ENCODE measurements around the gene PCDHGA8. TPM values are rescaled to one million over a fixed set of nuclear protein-coding genes. Genes with fewer than 3 reads are reported as not detected.

PCDHGA8 gene
- total RNA-seq, 2 experiments from 2014 or later: 3.8 to 5.3 TPM

DNA sequence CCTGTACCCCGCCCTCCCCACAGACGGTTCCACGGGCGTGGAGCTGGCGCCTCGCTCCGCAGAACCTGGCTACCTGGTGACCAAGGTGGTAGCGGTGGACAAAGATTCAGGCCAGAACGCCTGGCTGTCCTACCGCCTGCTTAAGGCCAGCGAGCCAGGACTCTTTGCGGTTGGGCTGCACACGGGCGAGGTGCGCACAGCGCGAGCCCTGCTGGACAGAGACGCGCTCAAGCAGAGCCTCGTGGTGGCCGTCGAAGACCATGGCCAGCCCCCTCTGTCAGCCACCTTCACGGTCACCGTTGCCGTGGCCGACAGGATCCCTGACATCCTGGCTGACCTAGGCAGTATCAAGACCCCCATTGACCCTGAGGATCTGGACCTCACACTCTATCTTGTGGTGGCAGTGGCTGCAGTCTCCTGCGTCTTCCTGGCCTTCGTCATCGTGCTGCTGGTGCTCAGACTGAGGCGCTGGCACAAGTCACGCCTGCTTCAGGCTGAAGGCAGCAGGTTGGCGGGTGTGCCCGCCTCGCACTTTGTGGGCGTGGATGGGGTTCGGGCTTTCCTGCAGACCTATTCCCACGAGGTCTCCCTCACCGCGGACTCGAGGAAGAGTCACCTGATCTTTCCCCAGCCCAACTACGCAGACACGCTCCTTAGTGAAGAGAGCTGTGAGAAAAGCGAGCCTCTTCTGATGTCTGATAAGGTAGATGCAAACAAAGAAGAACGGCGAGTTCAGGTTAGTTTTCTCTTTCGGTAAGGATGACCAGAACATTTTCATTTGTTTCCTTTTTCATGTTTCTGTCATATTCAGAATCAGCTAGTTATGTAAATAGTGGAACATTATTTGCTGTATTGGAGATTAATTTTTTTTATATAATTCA, 26.2 kb upstream of the PCDHGA8 start:
- intact Hi-C loops (cut with micrococcal nuclease; ENCODE audit: unreplicated experiment): no loop called here
- BruUV-seq (replicated peaks): no TSS peak
- no peaks in the 10 kb centered on the region; the same call in 1 of the 2 replicates for H3K9me3 ChIP-seq (ENCODE audit: low read length)

DNA sequence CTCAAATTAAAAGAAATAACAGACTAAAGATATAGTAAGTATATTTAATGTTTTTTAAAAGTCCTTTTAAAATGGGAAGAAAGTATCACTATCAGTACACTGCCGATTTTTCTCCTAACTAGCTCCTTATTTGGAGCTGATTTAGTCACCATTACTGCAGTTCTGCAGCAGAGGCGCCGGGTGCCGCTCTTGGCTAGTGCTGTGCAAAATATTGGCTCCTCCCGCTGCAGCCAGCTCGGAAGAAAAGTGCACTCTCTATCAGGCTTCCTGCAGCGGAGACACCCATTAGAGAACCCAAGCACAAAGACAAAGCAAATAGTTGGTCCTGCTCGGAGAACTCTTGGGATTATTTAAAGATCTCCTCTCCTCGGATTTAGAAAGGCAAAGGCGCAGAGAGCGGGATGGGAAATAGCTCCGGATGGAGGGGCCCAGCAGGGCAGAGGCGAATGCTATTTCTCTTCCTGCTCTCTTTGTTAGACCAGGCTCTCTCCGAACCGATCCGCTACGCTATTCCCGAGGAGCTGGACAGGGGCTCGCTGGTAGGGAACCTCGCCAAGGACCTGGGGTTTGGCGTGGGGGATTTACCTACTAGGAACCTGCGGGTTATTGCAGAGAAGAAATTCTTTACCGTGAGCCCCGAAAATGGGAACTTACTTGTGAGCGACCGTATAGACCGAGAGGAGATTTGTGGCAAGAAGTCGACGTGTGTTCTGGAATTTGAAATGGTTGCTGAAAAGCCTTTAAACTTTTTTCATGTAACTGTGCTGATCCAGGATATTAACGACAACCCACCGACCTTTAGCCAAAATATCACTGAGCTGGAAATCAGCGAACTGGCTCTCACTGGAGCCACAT, 22.2 kb upstream of the PCDHGA8 start, which contains the start of gene PCDHGB3:
Gene PCDHGB3 (plus strand): TSS at position 249 of the 855 bp plus-strand sequence. CDS start 153 bp downstream, at position 402.
- H3K79me2 ChIP-seq (ENCODE audit: insufficient read depth, low read depth, low read length): no peaks in the 10 kb centered on the region
- CTCF ChIA-PET (ENCODE audit: unreplicated experiment): interaction anchor here (0.6 to 1.5 kb wide), 10 partner anchors 10 to 194 kb away, joined by 3 to 5 read pairs (median 4); partner anchors contain the start of genes PCDHGA10, PCDHGA11 and PCDHGB2
- H3K9me2 ChIP-seq (ENCODE audit: insufficient read depth, low read length): no peaks in the 10 kb centered on the region
- TF ChIP-seq, protein P1, sequence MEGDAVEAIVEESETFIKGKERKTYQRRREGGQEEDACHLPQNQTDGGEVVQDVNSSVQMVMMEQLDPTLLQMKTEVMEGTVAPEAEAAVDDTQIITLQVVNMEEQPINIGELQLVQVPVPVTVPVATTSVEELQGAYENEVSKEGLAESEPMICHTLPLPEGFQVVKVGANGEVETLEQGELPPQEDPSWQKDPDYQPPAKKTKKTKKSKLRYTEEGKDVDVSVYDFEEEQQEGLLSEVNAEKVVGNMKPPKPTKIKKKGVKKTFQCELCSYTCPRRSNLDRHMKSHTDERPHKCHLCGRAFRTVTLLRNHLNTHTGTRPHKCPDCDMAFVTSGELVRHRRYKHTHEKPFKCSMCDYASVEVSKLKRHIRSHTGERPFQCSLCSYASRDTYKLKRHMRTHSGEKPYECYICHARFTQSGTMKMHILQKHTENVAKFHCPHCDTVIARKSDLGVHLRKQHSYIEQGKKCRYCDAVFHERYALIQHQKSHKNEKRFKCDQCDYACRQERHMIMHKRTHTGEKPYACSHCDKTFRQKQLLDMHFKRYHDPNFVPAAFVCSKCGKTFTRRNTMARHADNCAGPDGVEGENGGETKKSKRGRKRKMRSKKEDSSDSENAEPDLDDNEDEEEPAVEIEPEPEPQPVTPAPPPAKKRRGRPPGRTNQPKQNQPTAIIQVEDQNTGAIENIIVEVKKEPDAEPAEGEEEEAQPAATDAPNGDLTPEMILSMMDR (conservative IDR thresholded peaks at IDR 0.05; ENCODE audit: low read length): peak; percentile 72
- no peak for TF ChIP-seq EZH2phosphoT487 (IDR thresholded peaks at IDR 0.05; ENCODE audit: borderline replicate concordance, low read depth, low read length)
- no TSS peak for BruUV-seq (replicated peaks)
- H3K36me3 ChIP-seq (ENCODE audit: insufficient read depth, low read length): peaks cover 17% of the 10 kb centered on the region
- H3K4me2 ChIP-seq (ENCODE audit: low read length): peak within 1 kb of the TSS; percentile 55
- no peak within 1 kb of the TSS for H3K27ac ChIP-seq (ENCODE audit: low read depth, low read length, poor library complexity, severe bottlenecking)
- intact Hi-C loops (cut with micrococcal nuclease; ENCODE audit: unreplicated experiment): loop anchor here (5.0 kb wide), 1 partner anchor 187 kb away; no protein-coding TSS in a partner anchor
- no peaks in the 10 kb centered on the region for H4K20me1 ChIP-seq (ENCODE audit: insufficient read depth, low read length)
- H3K9me3 ChIP-seq (ENCODE audit: low read length): no peaks in the 10 kb centered on the region
- POLR2A ChIA-PET: interaction anchor here (0.5 to 1.6 kb wide), 12 partner anchors 11 to 685 kb away, joined by 3 to 7 read pairs (median 3); partner anchors contain the start of genes PCDHB15 and PCDHGB5
- H2AFZ ChIP-seq (ENCODE audit: low read length): peak within 1 kb of the TSS; percentile 73
- peak within 1 kb of the TSS; percentile 34 for H3K4me3 ChIP-seq (ENCODE audit: low read depth, low read length, poor library complexity, severe bottlenecking)
- H3K4me1 ChIP-seq (ENCODE audit: insufficient read depth, low read length, poor library complexity, severe bottlenecking): peaks cover 12% of the 10 kb centered on the region
- DNase-seq (ENCODE audit: low spot score): peak; percentile 61

More for the DNA sequence above, 26.2 kb upstream of the PCDHGA8 start:
- H2AFZ ChIP-seq (ENCODE audit: low read length): no peak overlapping the region
- no peak for TF ChIP-seq EZH2phosphoT487 (IDR thresholded peaks at IDR 0.05; ENCODE audit: borderline replicate concordance, low read depth, low read length)
- TF ChIP-seq, protein P1 (conservative IDR thresholded peaks at IDR 0.05; ENCODE audit: low read length): no peak
- no peak for DNase-seq (ENCODE audit: low spot score)
- H4K20me1 ChIP-seq (ENCODE audit: insufficient read depth, low read length): no peaks in the 10 kb centered on the region
- no peaks in the 10 kb centered on the region for H3K9me2 ChIP-seq (ENCODE audit: insufficient read depth, low read length)
- H3K36me3 ChIP-seq (ENCODE audit: insufficient read depth, low read length): peaks cover 24% of the 10 kb centered on the region
- CTCF ChIA-PET (ENCODE audit: unreplicated experiment): no interaction called here
- no peak overlapping the region for H3K27ac ChIP-seq (ENCODE audit: low read depth, low read length, poor library complexity, severe bottlenecking)
- H3K4me3 ChIP-seq (ENCODE audit: low read depth, low read length, poor library complexity, severe bottlenecking): no peak overlapping the region
- H3K4me1 ChIP-seq (ENCODE audit: insufficient read depth, low read length, poor library complexity, severe bottlenecking): peaks cover 35% of the 10 kb centered on the region
- no peak overlapping the region for H3K4me2 ChIP-seq (ENCODE audit: low read length)
- peaks cover 17% of the 10 kb centered on the region; the same call in 1 of the 2 replicates for H3K79me2 ChIP-seq (ENCODE audit: insufficient read depth, low read depth, low read length)
- POLR2A ChIA-PET: interaction anchor here (0.7 kb wide), 1 partner anchor 141 kb away, joined by 3 read pairs; no protein-coding TSS in a partner anchor
